MG63 (cell line): Measurements from ENCODE around the gene DXO. TPM values are rescaled to one million over a fixed set of nuclear protein-coding genes. Genes with fewer than 3 reads are reported as not detected.

Experiments used
- total RNA-seq: library from RNA; depleted of rRNA; stranded (reverse); fragments of >200 nt; shearing (Covaris generic); gene quantifications from 2 replicates; pipeline ENCODE4 v1.2.3, GENCODE V29; 2014; ENCODE audit warnings: low replicate concordance; rRNA removed

The DXO gene
- total RNA-seq, 1 experiment from 2014 or later, result 13.7 TPM

Other genes with a start within 250 kb of the DXO start
- not detected in 2 replicates for gene MPIG6B, start 248.8 kb downstream of the DXO start, total RNA-seq
- 24.6 and 31.9 TPM in 2 replicates for gene DDAH2, start 242.8 kb downstream of the DXO start, total RNA-seq
- gene CLIC1, start 235.6 kb downstream of the DXO start, total RNA-seq, result 571 and 764 TPM in 2 replicates
- gene MSH5, start 232.1 kb downstream of the DXO start, total RNA-seq, result 3.1 and 6.3 TPM in 2 replicates
- gene SAPCD1, start 209.5 kb downstream of the DXO start, total RNA-seq, result 2.5 TPM in 1 of 2 replicates, not detected in the other
- 0.13 and 0.84 TPM in 2 replicates for gene VWA7, start 194.8 kb downstream of the DXO start, total RNA-seq
- 58.8 and 107 TPM in 2 replicates for gene VARS1, start 176.4 kb downstream of the DXO start, total RNA-seq
- gene LSM2, start 165.2 kb downstream of the DXO start, total RNA-seq, result 57.0 and 58.4 TPM in 2 replicates
- 0.33 and 0.39 TPM in 2 replicates for gene HSPA1L, start 156.9 kb downstream of the DXO start, total RNA-seq
- gene HSPA1A, start 156.6 kb downstream of the DXO start, total RNA-seq, result 32.5 and 71.8 TPM in 2 replicates
- gene HSPA1B, start 144.4 kb downstream of the DXO start, total RNA-seq, result 48.7 and 72.1 TPM in 2 replicates
- 11.7 and 14.6 TPM in 2 replicates for gene NEU1, start 109.3 kb downstream of the DXO start, total RNA-seq
- not detected in 2 replicates for gene SLC44A4, start 93.1 kb downstream of the DXO start, total RNA-seq
- gene EHMT2, start 74.4 kb downstream of the DXO start, total RNA-seq, result 30.4 and 38.9 TPM in 2 replicates
- 0.67 and 9.3 TPM in 2 replicates for gene ZBTB12, start 70.1 kb downstream of the DXO start, total RNA-seq
- 0.13 and 0.20 TPM in 2 replicates for gene C2, start 44.4 kb downstream of the DXO start, total RNA-seq
- gene CFB, start 26.0 kb downstream of the DXO start, total RNA-seq, result 2.2 and 6.9 TPM in 2 replicates
- 111 and 131 TPM in 2 replicates for gene NELFE, start 13.2 kb downstream of the DXO start, total RNA-seq
- 22.9 and 25.2 TPM in 2 replicates for gene SKIC2, start 13.0 kb downstream of the DXO start, total RNA-seq
- 0.26 TPM in 1 of 2 replicates, not detected in the other for gene C4A, start 9.9 kb upstream of the DXO start, total RNA-seq
- 0.26 and 0.81 TPM in 2 replicates for gene C4B, start 42.7 kb upstream of the DXO start, total RNA-seq
- gene CYP21A2, start 66.3 kb upstream of the DXO start, total RNA-seq, result not detected in 2 replicates
- gene TNXB, start 137.2 kb upstream of the DXO start, total RNA-seq, result 0.44 and 3.6 TPM in 2 replicates
- gene ATF6B, start 156.1 kb upstream of the DXO start, total RNA-seq, result 2.9 and 7.5 TPM in 2 replicates
- 4.0 and 13.0 TPM in 2 replicates for gene FKBPL, start 158.2 kb upstream of the DXO start, total RNA-seq
- not detected in 2 replicates for gene PRRT1, start 179.8 kb upstream of the DXO start, total RNA-seq
- gene PPT2, start 182.0 kb upstream of the DXO start, total RNA-seq, result 2.9 and 5.9 TPM in 2 replicates
- gene EGFL8, start 192.5 kb upstream of the DXO start, total RNA-seq, result 1.0 and 2.8 TPM in 2 replicates
- 22.8 and 24.8 TPM in 2 replicates for gene AGPAT1, start 203.9 kb upstream of the DXO start, total RNA-seq
- gene RNF5, start 206.3 kb upstream of the DXO start, total RNA-seq, result 28.7 and 38.3 TPM in 2 replicates
- gene AGER, start 212.1 kb upstream of the DXO start, total RNA-seq, result 1.4 TPM in 1 of 2 replicates, not detected in the other
- 10.9 and 13.2 TPM in 2 replicates for gene PBX2, start 218.1 kb upstream of the DXO start, total RNA-seq
- 0.10 and 0.20 TPM in 2 replicates for gene GPSM3, start 220.5 kb upstream of the DXO start, total RNA-seq